Neuronal stem cell (in vitro differentiated cells): ENCODE results near the gene BMPR1A.

ENCODE experiments used
- DNase-seq: peaks from one replicate; pipeline ENCODE4 v3.0.0-alpha.2; 2013; ENCODE audit warnings: low spot score
- H2AFZ ChIP-seq: one replicate; pipeline ENCODE4 v1.6.1; 2013; ENCODE audit warnings: mild to moderate bottlenecking, low read length, inconsistent platforms
- H2AK5ac ChIP-seq: 2 replicates; pipeline ENCODE4 v1.6.1; 2013; ENCODE audit warnings: low read depth, mild to moderate bottlenecking, inconsistent platforms, low read length, moderate library complexity, mixed read lengths
- H2BK120ac ChIP-seq: 2 replicates; pipeline ENCODE4 v1.6.1; 2013; ENCODE audit warnings: low read depth, mild to moderate bottlenecking, inconsistent platforms, low read length, moderate library complexity, mixed read lengths
- H2BK12ac ChIP-seq: one replicate; pipeline ENCODE4 v1.6.1; 2013; ENCODE audit warnings: low read length, inconsistent platforms
- H2BK15ac ChIP-seq: 2 replicates; pipeline ENCODE4 v1.6.1; 2013; ENCODE audit warnings: mild to moderate bottlenecking, low read length, inconsistent platforms, mixed read lengths
- H2BK5ac ChIP-seq: one replicate; pipeline ENCODE4 v1.6.1; 2013; ENCODE audit warnings: inconsistent platforms, mild to moderate bottlenecking, low read length, moderate library complexity
- H3K14ac ChIP-seq: one replicate; pipeline ENCODE4 v1.6.1; 2013; ENCODE audit warnings: low read length, inconsistent platforms
- H3K18ac ChIP-seq: 2 replicates; pipeline ENCODE4 v1.6.1; 2013; ENCODE audit warnings: low read length, inconsistent platforms
- H3K23ac ChIP-seq: 2 replicates; pipeline ENCODE4 v1.6.1; 2013; ENCODE audit warnings: low read depth, mild to moderate bottlenecking, mixed read lengths, low read length, inconsistent platforms; ENCODE audit not compliant: poor library complexity
- H3K27ac ChIP-seq: replicated peaks from 3 replicates; pipeline ENCODE4 v1.5.1; 2013; ENCODE audit warnings: low read length, inconsistent platforms
- H3K27me3 ChIP-seq, 3 experiments: 2 replicates each; pipeline ENCODE4 v1.6.1; 2013; ENCODE audit warnings: low read length in 3 of 3, mild to moderate bottlenecking in 2 of 3, inconsistent platforms in 1 of 3, low read depth in 1 of 3, mixed read lengths in 1 of 3, moderate library complexity in 1 of 3; ENCODE audit not compliant: control insufficient read depth in 3 of 3, insufficient read depth in 3 of 3
- H3K36me3 ChIP-seq, 2 donors: replicated peaks in 1 of 2; 2 replicates each; pipeline ENCODE4 v1.6.1; 2013; ENCODE audit warnings: low read length in 2 of 2; ENCODE audit not compliant: control insufficient read depth in 2 of 2, insufficient read depth in 2 of 2
- H3K4ac ChIP-seq: 2 replicates; pipeline ENCODE4 v1.6.1; 2013; ENCODE audit warnings: inconsistent platforms, mild to moderate bottlenecking, low read length, moderate library complexity
- H3K4me1 ChIP-seq, 2 donors: 1 replicate in 1 of 2; 2 replicates in 1 of 2; pipeline ENCODE4 v1.6.1; 2013; ENCODE audit warnings: low read length in 2 of 2, low read depth in 1 of 2; ENCODE audit not compliant: control insufficient read depth in 2 of 2, insufficient read depth in 1 of 2
- H3K4me2 ChIP-seq: one replicate; pipeline ENCODE4 v1.6.1; 2013; ENCODE audit warnings: mild to moderate bottlenecking, low read length, inconsistent platforms; ENCODE audit not compliant: insufficient read depth, poor library complexity, severe bottlenecking
- H3K4me3 ChIP-seq, 2 donors: 2 replicates each; pipeline ENCODE4 v1.5.1; 2013; ENCODE audit warnings: low read length in 2 of 2, mild to moderate bottlenecking in 2 of 2, inconsistent platforms in 1 of 2, moderate library complexity in 1 of 2
- H3K79me1 ChIP-seq: one replicate; pipeline ENCODE4 v1.6.1; 2013; ENCODE audit warnings: low read depth, mild to moderate bottlenecking, inconsistent platforms, low read length, moderate library complexity
- H3K9ac ChIP-seq: one replicate; pipeline ENCODE4 v1.6.1; 2013; ENCODE audit warnings: mild to moderate bottlenecking, low read depth, low read length, inconsistent platforms; ENCODE audit not compliant: poor library complexity
- H3K9me3 ChIP-seq, 2 donors: replicated peaks in 1 of 2; 2 replicates each; pipeline versions ENCODE3 to v1.6.1; 2013; ENCODE audit warnings: low read length in 2 of 2, mild to moderate bottlenecking in 2 of 2, inconsistent platforms in 1 of 2, low read depth in 1 of 2, mixed read lengths in 1 of 2, moderate library complexity in 1 of 2; ENCODE audit not compliant: control insufficient read depth in 2 of 2, insufficient read depth in 1 of 2
- H4K8ac ChIP-seq: one replicate; pipeline ENCODE4 v1.6.1; 2013; ENCODE audit warnings: low read depth, mild to moderate bottlenecking, inconsistent platforms, low read length, moderate library complexity
- H4K91ac ChIP-seq: one replicate; pipeline ENCODE4 v1.6.1; 2013; ENCODE audit warnings: low read length, low read depth, mild to moderate bottlenecking, inconsistent platforms; ENCODE audit not compliant: poor library complexity
- WGBS, 2 donors: extraction: QIAGEN DNeasy Blood & Tissue Kit; methylation state at CpG; one replicate each; pipeline ENCODE4 v1.1.7; 2013; ENCODE audit warnings: missing lambda C conversion rate in 2 of 2, mixed read lengths in 1 of 2; ENCODE audit not compliant: insufficient read length in 2 of 2, insufficient replicate concordance in 1 of 2; ENCODE audit errors: extremely low coverage in 2 of 2; 5-methylcytosine and 5-hydroxymethylcytosine counted together

The BMPR1A gene

GRCh38 chr10:86968994-86969355 lies 212.6 kb downstream of the BMPR1A start:
- no peak overlapping the region for H3K4me2 ChIP-seq
- no peak for DNase-seq
- H3K14ac ChIP-seq = no peak overlapping the region
- no peak overlapping the region for H3K27ac ChIP-seq
- H3K9me3 ChIP-seq = peaks cover 0 to 6% of the 10 kb centered on the region in 2 donors
- no peaks in the 10 kb centered on the region for H3K36me3 ChIP-seq
- peak overlapping the region; percentile 88 for H2AK5ac ChIP-seq
- no peak overlapping the region for H2BK120ac ChIP-seq
- peak overlapping the region; percentile 51 for H2BK15ac ChIP-seq
- peak overlapping the region; percentile 19 for H2BK5ac ChIP-seq
- peak overlapping the region; percentile 49 for H2BK12ac ChIP-seq
- no CpG with 5 or more reads among the region's 9 CpGs for WGBS, 2 donors
- peaks cover 15 to 27% of the 10 kb centered on the region in 2 donors for H3K4me1 ChIP-seq
- H2AFZ ChIP-seq = peak overlapping the region; percentile 91
- H4K91ac ChIP-seq = no peak overlapping the region
- no peak overlapping the region for H3K23ac ChIP-seq
- H3K18ac ChIP-seq = peak overlapping the region; percentile 11
- no peaks in the 10 kb centered on the region for H3K79me1 ChIP-seq
- H3K4ac ChIP-seq = no peak overlapping the region
- no peak overlapping the region for H4K8ac ChIP-seq
- H3K27me3 ChIP-seq = peaks cover 0 to 6% (median 0%) of the 10 kb centered on the region in 3 experiments
- no peak overlapping the region for H3K9ac ChIP-seq
- no peak overlapping the region for H3K4me3 ChIP-seq

GRCh38 chr10:86969421-86970041 lies 213.1 kb downstream of the BMPR1A start:
- no peak for DNase-seq
- Histone ChIP-seq H3K9me3 (peaks cover 0 to 6% of the 10 kb centered on the region in 2 donors), H2BK12ac (peak overlapping the region; percentile 36), H3K14ac (peak overlapping the region; percentile 72), H2BK15ac (peak overlapping the region; percentile 78), H4K8ac (peak overlapping the region; percentile 58), H3K4me1 (peaks cover 15 to 27% of the 10 kb centered on the region in 2 donors), H3K27ac (peak overlapping the region; percentile 1), H3K27me3 (peaks cover 0 to 8% (median 0%) of the 10 kb centered on the region in 3 experiments), H3K23ac (peak overlapping the region; percentile 34), H2AK5ac (peak overlapping the region; percentile 99), H4K91ac (no peak overlapping the region), H3K79me1 (no peaks in the 10 kb centered on the region), H3K18ac (peak overlapping the region; percentile 96), H2AFZ (peak overlapping the region; percentile 91), H2BK5ac (peak overlapping the region; percentile 19), H3K36me3 (no peaks in the 10 kb centered on the region), H3K4ac (no peak overlapping the region), H3K4me3 (no peak overlapping the region), H2BK120ac (no peak overlapping the region), H3K9ac (peak overlapping the region; percentile 56), H3K4me2 (peak overlapping the region; percentile 79)
- WGBS, 2 donors = no CpG with 5 or more reads among the region's 8 CpGs

DNA sequence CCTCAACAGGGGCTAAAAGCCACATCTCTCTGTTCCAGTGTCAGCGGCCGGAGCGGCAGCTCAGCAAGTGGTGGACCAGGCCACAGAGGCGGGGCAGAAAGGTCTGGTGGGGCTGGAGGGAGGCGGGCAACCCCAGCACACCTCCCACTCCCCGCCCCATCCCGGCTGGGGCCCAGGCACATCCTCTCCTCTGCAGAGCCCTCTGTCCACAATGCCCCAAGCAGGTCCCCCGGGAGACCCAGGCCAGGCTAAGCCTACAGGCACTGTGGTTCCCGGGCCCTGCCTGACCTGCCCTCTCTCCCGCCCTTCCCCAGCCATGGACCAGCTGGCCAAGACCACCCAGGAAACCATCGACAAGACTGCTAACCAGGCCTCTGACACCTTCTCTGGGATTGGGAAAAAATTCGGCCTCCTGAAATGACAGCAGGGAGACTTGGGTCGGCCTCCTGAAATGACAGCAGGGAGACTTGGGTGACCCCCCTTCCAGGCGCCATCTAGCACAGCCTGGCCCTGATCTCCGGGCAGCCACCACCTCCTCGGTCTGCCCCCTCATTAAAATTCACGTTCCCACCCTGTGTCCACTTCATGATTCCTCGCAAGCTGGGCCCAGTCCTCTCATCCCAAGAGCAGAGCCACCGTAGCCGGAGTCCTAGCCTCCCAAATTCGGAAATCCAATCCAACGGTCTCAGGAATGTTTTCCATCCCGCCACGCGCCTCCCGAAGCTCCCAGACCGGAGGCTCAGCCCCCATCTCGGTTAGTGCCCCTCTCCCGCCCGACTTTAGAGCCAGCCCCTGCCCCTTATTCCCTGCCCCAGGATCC lies 214.0 kb downstream of the BMPR1A start:
- H3K36me3 ChIP-seq = no peaks in the 10 kb centered on the region
- H3K23ac ChIP-seq = peak overlapping the region; percentile 38
- H3K18ac ChIP-seq = peak overlapping the region; percentile 96
- H3K14ac ChIP-seq = peak overlapping the region; percentile 14
- peak overlapping the region; percentile 76 for H2BK5ac ChIP-seq
- peak overlapping the region; percentile 79 for H3K4me2 ChIP-seq
- H2AK5ac ChIP-seq = peak overlapping the region; percentile 99
- peak overlapping the region; percentile 70 for H3K9ac ChIP-seq
- H4K91ac ChIP-seq = no peak overlapping the region
- no peak overlapping the region for H2BK120ac ChIP-seq
- H3K4me3 ChIP-seq = peak overlapping the region in 1 of 2 donors; percentile 79
- H3K27me3 ChIP-seq = peaks cover 0 to 8% (median 0%) of the 10 kb centered on the region in 3 experiments
- peaks cover 0 to 6% of the 10 kb centered on the region in 2 donors for H3K9me3 ChIP-seq
- no peaks in the 10 kb centered on the region for H3K79me1 ChIP-seq
- H3K4ac ChIP-seq = no peak overlapping the region
- H3K27ac ChIP-seq = peak overlapping the region; percentile 47
- peak overlapping the region; percentile 90 for H2BK15ac ChIP-seq
- peaks cover 15 to 27% of the 10 kb centered on the region in 2 donors for H3K4me1 ChIP-seq
- no peak overlapping the region for H2BK12ac ChIP-seq
- WGBS, 2 donors = no CpG with 5 or more reads among the region's 30 CpGs
- H4K8ac ChIP-seq = no peak overlapping the region
- DNase-seq = no peak
- H2AFZ ChIP-seq = peak overlapping the region; percentile 91

DNA sequence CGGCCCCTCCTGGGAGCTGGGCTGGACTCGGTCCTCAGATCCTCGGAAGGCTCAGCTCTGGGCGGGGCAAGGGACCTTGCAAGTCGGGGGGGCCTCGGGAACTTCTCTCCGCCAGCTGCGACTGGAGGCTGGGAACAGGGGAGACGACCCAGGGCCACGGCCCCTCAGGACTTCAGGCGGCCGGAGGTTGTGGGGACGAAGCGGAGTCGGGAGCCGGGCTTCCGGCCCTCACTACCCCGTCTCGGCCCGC lies 214.5 kb downstream of the BMPR1A start:
- Histone ChIP-seq H3K9me3 (peaks cover 0 to 6% of the 10 kb centered on the region in 2 donors), H3K4ac (no peak overlapping the region), H2BK12ac (no peak overlapping the region), H3K18ac (peak overlapping the region; percentile 96), H3K27ac (no peak overlapping the region), H3K14ac (no peak overlapping the region), H2BK15ac (peak overlapping the region; percentile 90), H3K4me3 (peak overlapping the region in 1 of 2 donors; percentile 79), H3K4me1 (peaks cover 15 to 25% of the 10 kb centered on the region in 2 donors), H2AFZ (peak overlapping the region; percentile 91), H4K8ac (no peak overlapping the region), H4K91ac (no peak overlapping the region), H3K4me2 (peak overlapping the region; percentile 79), H3K23ac (no peak overlapping the region), H3K79me1 (no peaks in the 10 kb centered on the region), H2BK5ac (peak overlapping the region; percentile 76), H2BK120ac (no peak overlapping the region), H3K27me3 (peaks cover 0 to 8% (median 0%) of the 10 kb centered on the region in 3 experiments), H2AK5ac (peak overlapping the region; percentile 99), H3K36me3 (no peaks in the 10 kb centered on the region), H3K9ac (peak overlapping the region; percentile 47)
- no peak for DNase-seq
- WGBS, 2 donors = no CpG with 5 or more reads among the region's 20 CpGs
